ENCODE data around the gene ZNF48.

ZNF48 gene

GRCh38 chr16:30444231-30445148, 49.3 kb downstream of the ZNF48 start:
- DNase-seq (ENCODE audit: low spot score) = no peak

DNA sequence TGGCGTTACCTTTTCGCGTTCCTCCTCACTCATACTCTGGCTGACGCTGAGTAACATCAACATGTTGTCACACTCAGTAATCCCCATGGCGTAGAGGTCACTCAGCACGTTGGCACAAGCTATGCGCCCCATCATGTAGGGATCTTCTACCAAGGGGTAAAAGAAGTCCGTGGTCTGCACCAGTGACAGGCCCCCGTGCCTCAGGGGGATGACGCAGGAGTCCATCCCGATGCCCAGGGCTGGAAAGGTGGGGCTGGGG, 49.9 kb downstream of the ZNF48 start:
- DNase-seq (ENCODE audit: low spot score) = no peak

- DNase-seq (ENCODE audit: low spot score) = peak; percentile 97
Observed at GRCh38 chr16:30445408-30446202, 50.4 kb downstream of the ZNF48 start, which contains the start of gene SEPHS2. Gene SEPHS2, minus strand, starts transcription at chr16:30445874. Its CDS starts 147 bp downstream, at chr16:30445727.

DNA sequence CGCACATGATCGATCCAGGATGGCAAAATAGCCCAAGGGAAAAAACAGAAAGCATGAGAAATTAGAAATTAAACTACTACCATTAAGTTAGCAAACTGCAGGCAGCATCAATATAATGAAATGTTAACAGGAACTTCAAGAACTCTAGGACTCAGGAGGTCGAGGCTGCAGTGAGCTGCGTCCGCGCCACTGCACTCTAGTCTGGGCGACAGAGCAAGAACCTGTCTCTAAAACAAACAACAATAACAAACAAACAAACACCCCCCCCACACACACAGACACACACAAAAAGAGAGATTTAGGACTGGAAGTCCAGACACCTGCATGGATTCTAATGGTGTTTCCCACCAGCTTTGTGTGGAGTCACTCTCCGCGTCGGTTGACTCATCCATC, 51.0 kb downstream of the ZNF48 start:
- DNase-seq (ENCODE audit: low spot score) = peak; percentile 12

DNA sequence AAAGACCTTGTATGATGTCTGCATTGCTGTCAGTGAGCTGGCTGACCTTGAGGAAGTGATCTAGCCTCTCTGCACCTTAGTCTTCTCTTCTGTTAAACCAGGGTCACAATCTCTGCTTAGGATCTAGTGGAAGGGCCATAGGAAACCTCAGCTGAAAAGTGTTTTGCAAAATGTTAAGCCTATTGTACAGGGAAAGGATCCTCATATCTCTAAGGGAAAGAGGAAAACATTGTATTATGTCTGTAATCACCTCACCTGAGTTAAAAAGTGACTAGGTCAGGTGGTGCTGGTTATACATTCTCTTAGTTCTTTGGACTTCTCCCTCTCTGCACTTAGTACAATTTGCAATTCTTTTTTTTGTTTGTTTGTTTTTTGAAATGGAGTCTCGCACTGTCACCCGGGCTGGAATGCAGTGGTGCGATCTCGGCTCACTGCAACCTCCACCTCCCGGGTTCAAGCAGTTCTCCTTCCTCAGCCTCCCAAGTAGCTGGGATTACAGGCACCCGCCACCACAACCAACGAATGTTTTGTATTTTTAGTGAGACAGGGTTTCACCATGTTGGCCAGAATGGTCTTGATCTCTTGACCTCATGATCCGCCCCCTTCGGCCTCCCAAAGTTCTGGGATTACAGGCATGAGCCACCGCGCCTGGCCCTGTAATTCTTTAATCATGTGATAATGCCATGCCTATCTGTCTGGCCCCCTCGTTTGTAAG, 52.4 kb downstream of the ZNF48 start:
- no peak for DNase-seq (ENCODE audit: low spot score)

DNA sequence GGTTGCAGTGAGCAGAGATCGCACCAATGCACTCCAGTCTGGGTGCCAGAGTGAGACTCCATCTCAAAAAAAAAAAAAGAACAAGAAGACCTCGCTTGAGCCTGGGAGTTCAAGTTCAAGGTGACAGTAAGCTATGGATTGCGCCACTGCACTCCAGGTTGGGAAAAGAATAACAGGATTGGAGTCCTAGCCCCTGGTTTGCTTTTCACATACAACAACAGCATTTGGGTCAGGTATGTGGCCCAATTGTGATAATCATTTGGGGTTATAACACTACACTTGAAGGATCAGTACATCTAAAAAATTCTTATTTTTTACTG, 53.9 kb downstream of the ZNF48 start:
- DNase-seq (ENCODE audit: low spot score) = no peak
